HL-60/S4 treated with retinoic acid at 250 ng/mL for 4 days and 3 days (cell line): ENCODE results near the gene NLRP7.

Source experiments
- in situ Hi-C: fragments of 300-500 bp; cut with MboI; formaldehyde crosslinking; loops from 2 replicates; pipeline ENCODE4 v1.7.0; 2022; ENCODE audit warnings: low sequenced_read_pairs

The NLRP7 gene

GRCh38 chr19:54877471-54877870 is 69.9 kb downstream of the NLRP7 start:
- in situ Hi-C loops, result no loop called here

- in situ Hi-C loops, result no loop called here
Observed at GRCh38 chr19:54875506-54875905, 71.8 kb downstream of the NLRP7 start.

DNA sequence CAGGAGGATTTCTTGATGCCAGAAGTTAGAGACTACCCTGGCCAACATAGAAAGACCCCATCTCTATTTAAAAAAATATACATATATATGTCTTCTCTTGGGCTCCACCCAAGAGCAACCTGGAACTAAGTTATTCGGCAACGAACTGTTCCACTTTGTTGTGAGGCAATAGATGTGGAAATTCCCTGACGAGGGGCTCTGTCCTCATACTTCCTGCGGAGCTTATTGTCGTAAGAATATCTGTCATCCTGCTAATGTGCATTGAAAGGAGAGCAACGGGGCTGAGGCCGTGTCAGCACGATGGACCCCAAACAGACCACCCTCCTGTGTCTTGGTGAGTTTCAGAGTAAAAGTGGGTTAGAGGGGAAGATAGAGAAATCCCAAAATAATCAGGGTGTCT is 73.3 kb downstream of the NLRP7 start, which contains the start of gene FCAR:
FCAR (plus strand) TSS at position 246 of the 400 bp plus-strand sequence; CDS start at position 301, 55 bp downstream.
- in situ Hi-C loops, result no loop called here
